Superior temporal gyrus (tissue), 1 donor: ENCODE measurements around the gene ANKLE1.

Source experiments
- DNase-seq: peaks from one replicate; pipeline ENCODE4 v3.0.0-alpha.2; 2016; ENCODE audit errors: extremely low spot score

Gene ANKLE1

DNA sequence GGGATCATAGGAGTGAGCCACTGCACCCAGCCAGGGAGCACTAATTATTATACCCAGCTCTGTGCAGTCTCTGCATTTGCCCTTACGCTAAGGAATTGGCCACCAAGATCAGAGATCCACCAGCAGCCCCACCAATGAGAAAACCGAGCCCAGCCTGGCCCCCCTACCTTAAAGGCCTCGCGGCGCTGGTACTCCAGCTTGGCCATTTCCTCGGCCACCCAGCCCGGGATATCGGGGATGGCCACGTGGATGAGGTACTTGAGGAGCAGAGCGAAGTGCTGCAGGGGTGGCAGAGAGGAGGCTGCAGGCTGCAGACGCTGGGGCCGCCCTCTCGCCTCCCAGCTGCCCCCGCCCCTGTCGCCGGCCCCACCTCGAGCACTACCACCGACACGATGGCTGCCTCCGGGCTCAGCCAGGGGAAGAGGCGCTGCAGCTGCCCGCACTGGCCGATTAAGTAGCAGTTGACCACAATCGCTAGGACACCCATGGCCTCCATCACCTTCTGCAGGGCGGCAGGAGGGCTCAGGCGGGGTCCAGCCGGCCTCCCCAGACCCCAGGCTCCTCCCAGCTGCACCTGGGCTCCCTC lies 45.5 kb downstream of the ANKLE1 start:
- DNase-seq, result no peak

DNA sequence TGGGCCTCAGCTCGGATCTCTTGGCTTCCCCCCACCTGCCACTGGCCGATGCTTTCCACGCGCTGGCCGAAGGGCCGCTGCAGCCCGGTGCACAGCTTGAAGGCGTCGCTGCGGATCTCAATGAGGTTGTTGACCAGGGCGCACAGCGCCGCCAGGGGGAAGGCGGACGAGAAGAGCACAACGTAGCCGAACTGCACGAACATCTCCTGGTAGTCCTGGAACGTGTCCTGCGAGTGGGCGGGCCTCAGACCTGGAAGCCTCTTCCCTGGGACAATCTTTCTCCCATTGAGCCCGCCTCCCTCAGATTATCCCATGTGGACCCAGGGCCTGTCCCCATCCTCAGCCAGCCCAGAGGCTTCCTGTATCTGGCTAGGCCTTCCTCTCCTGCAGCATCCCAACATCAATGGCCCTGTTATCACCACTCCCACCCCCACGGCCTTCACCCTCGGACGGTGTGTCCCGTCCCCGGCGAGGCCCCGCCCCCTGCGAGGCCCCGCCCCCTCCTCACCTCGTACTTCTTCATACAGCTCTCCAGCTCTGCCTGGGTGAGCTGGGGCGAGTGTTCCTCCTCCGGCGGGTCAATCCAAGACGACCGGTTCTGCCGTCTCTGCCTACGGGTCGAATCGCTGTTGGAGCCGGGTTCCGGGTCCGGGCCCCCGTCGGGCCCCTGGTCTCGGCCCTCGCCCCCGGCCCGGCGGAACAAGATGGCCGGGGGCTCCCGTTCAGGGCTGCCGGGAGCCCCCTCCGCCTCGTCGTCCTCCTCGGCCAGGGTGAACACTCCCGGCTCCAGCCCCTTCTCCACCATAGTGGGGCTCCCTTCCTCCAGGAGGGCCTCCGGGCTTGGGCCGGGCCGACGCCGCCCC lies 46.2 kb downstream of the ANKLE1 start:
- no peak for DNase-seq

DNA sequence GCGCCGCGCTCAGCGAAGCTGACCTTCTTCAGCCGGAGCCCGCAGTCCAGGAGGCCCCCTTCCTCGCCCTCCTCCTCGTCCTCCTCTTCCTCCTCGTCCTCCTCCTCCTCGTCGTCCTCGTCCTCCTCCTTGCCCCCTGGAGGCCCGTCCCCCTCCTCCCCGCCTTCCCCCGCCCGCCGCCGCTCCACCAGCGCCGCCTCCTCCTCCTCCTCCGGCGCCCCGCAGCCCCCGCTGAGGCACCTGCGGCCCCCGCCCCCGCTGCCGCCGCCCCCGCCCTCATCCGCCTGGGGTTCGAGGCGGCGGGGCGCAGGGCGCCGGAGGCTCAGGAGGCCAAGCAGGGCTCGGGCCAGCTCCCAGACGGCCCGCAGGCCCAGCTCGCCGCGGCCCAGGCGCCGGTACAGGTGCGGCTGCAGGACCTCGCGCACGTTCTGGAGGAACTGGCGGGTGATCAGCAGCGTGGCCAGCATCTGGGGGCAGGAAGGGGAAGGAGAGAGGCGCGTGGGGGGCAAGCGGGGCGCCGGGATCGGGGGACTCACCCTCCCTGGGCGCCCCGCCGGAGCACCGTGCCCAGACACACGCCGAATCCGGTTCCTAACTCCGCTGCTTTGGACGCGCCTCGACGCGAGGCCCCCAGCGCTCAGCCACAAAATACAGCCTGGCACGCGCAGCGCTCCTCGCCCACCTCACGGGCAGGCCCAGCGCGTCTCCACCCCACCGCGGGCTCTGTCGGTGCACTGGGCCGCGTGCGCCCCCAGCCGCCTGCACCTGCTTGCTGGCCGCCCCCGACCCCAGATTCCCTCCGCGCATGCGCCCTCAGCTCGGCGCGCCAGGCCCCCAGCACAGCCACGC lies 47.0 kb downstream of the ANKLE1 start:
- no peak for DNase-seq

DNA sequence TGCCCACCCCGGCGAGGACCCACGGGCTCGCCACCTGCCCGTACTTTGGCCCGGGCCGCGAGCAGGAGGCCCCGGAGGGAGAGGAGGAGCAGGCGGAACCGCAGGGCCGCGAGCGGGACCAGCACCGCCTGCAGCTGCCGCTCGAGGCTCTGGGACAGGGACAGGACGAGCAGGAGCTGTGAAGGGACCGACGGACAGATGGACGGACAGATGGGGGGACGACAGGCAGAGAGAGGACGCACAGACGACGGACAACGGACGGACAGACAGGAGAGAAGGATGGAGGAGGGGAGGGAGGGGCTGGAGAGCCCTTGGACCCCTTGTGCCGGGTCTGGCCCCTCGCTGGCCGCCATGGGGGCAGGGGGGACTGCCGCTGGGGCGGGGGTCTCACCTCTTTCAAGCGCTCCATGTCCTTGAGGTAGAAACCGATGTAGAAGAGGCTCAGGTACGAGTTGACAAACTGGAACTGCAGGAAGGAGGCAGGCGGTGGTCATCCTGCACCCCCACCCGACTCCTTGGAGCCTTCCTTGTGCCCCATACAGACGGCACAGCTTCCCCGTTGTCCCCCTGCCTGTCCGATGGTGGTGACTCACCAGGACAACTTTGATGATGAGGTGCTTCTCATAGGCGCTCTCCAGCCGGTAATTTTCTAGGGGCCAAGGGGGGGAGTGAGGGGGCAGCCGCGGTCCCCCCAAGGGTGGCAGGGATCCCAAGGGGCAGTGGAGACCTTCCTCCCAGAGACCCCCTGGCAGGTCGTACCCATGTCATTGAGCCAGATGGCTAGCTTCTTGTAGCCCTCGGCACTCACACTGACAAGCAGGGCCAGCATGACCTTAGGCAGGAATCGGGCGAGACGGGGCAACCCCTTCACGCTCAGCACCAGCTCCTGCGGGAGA lies 47.9 kb downstream of the ANKLE1 start:
- DNase-seq, result no peak

DNA sequence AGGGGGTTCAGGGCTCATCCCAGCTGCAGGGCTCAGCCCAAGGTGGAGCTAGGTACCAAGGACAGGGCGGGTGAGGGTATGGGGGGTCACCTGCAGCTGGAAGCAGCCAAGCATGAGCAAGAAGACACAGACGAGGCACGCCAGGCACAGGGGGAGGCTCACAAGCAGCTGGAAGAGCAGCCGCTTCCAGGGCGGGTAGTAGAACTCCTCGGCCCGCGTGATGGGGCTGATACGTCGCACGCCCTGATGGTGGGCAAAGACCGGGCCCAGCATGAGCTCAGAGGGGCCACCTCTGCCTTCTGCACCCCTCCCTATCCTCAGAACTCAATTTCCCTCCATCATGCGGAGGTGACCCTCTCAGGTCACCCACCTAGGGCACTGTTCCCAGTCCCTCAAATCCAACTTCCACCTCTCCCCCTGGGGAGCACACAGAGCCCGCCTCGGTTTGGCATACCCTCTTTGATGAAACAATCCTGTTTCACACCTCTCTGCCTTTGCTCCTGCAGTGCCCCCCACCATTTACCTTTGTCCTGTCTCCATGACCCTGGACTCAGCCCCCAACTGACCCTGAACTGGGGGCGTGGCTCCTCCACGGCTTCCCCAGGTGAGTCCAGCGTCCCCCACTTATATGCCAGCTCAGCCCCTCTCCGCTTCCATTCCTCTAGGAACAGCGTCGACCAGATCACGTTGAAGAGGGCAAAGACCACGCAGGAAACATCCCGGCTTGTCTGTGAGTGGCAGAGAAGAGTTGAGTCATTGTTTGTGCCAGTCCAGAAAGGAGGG lies 48.8 kb downstream of the ANKLE1 start:
- no peak for DNase-seq

DNA sequence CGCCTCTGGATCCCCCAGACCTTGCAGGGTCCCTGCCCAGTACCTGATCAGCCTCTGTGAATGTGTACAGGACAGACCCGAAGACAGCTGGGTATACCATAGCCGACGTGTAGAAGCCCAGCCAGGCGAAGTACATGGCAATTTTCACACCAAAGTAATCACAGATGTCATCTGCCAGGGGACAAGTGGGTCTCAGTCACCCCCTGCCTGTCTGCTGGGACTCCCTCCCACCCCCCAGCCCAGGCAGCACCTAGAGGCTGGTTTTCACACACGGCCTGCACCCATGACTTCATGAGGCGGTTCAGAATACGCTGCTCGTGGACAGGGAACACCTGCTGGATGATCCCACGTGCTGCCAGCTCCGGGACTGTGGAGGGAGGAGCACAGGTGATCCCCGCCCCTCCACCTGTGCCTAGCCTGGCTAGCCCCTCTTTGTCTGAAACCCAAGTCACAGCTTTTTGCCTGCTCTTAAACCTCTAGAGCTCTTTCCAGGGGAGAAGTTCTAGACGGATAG lies 49.4 kb downstream of the ANKLE1 start:
- no peak for DNase-seq

DNA sequence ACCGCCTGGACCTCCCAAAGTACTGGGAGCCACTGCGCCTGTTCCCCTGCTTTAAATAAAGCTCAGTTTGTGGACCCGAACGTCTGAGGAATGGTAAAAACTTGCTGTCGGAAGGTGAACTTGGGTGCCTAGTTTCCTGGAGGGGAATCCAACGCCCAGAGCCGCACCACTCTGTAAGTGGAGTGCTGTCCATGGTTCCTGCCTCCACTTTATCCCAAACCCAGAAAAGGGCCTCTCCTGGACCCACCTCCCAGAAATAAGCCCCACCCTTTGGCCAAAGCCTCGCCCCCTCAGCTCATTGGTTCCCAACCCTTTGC lies 50.6 kb downstream of the ANKLE1 start:
- DNase-seq, result no peak

DNA sequence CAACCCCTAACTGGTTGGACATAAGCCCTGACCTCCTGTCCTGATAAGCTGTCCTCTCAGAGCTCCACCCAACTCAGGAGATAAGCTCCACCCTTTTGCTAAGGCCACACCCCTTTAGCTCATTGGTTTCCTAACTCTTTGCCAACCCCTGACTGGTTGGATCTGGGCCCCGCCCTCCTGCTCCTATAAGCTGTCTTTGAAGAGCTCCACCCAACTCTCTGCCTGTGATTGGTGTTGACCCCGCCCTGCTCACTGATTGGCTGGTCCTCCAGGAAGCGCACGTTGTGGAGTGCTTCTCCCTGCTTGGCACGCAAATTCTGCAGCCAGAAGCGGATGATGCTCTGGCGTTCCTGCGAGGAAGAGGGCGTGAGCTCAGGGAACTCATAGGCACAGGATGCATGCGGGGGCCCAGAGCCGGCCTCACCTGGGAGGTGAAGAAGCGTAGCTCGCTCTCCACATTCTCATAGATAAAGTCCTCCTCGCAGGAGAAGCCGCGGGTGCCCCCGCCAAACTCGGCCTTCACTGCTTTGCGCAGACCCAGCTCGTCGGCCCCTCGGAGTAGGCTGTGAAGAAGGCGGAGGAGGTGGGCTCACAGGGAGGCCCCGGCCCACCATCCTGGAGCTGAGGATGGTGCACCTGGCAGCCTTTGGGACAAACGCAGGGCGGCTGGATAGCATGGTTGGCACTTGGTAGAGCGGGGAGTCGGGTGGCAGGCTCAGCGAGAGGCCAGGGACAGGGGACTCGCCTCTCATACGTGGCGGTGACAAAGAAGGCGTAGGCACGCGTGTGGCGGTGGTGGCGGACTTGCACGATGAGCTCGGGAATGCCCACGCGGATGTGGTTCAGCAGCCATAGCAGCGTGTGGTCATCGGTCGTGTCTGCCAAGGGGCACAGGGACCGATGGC lies 51.2 kb downstream of the ANKLE1 start:
- no peak for DNase-seq

DNA sequence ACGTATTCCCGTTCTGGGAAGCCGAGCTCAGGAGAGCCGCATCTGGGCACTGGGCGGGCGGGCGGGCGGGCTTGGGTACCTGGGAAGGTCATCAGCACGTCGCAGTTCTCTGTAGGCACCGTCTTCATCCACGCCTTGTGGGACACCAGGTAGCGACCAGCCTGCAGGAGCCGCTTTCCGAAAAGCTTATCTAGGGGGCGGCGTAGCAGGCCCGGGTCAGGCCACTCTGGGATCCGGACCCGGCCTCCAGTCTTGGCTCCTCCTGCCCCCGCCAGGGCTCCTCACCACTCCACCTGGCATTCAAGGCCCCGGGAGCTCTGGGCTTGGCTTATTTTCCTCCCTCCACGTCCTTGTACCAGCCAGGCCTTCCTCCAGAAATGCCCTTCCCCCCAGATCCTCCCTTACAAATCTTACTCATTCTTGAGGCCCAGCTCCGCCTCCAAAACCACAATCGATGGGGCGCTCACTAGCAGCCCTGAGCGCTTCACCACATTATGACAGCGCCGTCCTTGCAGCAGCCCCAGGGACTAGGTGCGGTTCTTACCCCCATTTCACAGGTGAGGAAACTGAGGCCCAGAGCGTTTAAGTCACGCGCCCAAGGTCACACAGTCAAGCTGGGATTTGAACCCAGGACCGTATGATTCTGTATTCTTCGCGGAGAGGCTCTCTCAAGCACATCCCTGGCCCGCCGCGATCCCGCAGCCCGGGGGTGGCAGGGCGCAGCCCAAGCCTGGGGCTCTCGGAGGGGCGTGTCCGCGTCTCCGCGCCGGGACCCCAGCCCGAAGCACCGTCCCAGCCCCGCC lies 52.1 kb downstream of the ANKLE1 start:
- DNase-seq, result peak; percentile 29

DNA sequence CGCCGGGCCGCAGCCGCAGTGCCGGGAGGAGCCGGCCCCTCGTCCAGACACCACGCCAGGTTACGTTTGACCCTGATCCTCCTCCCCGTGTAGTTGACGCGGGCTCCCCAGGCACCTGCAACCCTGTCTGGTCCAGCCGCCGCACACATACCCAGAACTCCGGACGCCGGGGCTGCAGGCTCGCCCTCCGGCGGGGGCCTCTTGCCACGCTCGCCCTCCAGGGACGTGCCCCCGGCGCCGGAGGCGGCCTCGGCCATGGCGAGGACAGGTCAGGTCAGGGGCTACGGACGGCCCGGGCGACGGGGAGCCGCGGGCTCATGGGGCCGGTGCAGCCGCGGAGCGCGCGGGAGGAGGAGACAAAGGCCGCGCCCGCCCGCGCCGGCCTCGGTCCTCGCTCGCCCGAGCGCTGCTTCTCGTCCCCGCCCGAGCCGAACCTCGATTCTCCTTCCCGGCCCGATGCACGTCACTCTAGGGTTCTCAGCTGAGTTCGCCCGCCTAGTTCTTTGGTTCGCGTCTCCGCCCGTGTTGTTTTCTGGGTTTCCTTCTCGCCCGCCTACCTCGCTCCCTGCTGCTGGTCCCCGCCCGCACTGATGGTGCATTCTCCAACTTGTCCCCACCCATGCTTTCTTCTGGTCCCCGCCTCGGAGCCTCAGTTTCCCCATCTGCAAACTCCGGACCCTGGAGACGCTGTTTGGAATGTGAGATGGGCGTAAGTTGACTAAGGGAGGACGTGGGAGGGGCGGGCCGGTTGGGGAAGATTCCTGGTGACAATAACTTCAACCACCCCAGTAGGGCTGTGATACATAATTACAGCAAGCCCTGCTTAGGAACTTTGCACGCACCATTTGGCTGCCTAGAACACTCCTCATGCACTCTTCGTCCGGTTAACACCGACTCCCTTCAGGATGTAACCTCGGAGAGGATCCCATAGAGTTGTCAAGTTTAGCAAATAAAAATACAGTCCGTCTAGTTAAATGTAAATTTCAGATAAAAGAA lies 53.0 kb downstream of the ANKLE1 start, which contains the start of gene ANO8:
Gene ANO8 (minus strand): TSS at position 442 of the 996 bp plus-strand sequence. CDS start 185 bp downstream, at position 257.
- DNase-seq, result peak; percentile 97

DNA sequence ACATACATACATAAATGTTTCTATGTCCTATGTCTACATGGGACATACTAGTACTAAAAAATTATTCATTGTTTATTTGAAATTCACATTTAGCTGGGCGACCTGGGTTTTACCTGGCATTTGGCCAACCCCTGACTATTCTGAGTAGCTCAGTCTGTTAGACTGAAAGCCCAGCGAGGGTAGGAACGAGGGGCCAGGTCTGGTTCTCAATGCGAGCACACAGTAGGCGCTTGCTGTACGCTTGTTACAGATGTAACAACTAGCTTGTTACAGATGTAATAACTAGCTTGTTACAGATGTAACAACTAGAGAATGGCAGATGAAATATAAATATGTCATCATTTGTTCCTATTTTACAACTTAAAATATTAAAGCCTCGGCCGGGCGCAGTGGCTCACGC lies 53.9 kb downstream of the ANKLE1 start:
- no peak for DNase-seq
